ENCODE results near the gene ARHGAP33.

DNA sequence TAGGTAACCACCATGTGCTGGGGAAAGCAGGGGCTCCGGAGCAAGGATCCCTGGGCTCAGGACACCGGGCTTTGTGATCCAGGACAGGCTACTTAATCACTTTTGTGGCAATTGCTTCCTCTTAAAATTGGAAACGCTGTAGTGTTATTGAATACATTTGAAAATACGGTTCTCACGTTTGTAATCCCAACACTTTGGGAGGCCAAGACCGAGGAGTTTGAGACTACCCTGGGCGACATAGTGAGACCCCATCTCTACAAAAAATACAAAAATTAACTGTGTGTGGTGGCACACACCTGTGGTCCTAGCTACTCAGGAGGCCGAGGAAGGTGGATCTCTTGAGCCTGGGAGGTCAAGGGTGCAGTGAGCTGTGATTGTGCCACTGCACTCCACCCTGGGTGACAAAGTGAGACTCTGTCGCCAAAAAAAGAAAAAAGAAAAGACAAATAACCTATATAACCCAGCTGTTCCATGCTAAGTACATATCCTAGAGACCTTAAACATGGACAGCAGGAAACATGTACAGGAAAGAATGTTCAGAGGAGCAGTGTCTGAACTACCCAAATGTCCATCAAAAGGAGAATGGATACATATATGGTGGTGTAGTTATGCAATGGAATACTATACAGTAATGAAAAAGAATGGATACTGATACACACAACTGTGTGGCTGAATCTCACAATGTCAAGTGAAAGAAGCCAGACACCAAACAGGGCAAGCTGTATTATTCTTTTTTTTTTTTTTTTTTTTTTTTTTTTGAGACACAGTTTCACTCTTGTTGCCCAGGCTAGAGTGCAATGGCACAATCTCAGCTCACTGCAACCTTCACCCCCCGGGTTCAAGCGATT, 37.9 kb downstream of the ARHGAP33 start:
- TF ChIP-seq, protein P1, sequence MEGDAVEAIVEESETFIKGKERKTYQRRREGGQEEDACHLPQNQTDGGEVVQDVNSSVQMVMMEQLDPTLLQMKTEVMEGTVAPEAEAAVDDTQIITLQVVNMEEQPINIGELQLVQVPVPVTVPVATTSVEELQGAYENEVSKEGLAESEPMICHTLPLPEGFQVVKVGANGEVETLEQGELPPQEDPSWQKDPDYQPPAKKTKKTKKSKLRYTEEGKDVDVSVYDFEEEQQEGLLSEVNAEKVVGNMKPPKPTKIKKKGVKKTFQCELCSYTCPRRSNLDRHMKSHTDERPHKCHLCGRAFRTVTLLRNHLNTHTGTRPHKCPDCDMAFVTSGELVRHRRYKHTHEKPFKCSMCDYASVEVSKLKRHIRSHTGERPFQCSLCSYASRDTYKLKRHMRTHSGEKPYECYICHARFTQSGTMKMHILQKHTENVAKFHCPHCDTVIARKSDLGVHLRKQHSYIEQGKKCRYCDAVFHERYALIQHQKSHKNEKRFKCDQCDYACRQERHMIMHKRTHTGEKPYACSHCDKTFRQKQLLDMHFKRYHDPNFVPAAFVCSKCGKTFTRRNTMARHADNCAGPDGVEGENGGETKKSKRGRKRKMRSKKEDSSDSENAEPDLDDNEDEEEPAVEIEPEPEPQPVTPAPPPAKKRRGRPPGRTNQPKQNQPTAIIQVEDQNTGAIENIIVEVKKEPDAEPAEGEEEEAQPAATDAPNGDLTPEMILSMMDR (IDR thresholded peaks at IDR 0.05; ENCODE audit: poor library complexity, severe bottlenecking): no peak
- TF ChIP-seq REST (IDR thresholded peaks at IDR 0.05; ENCODE audit: borderline replicate concordance) (no peak), RAD21 (conservative IDR thresholded peaks at IDR 0.05) (no peak), EZH2 (IDR thresholded peaks at IDR 0.05; ENCODE audit: borderline replicate concordance, insufficient read depth, low read length, poor library complexity, severe bottlenecking) (no peak)
